ENCODE data around the gene ARL1.
"Not testable (repeated sequence)": the region's sequence is repeated elsewhere in the genome, so short reads cannot be mapped to it uniquely, and the experiment has no call there.

DNA sequence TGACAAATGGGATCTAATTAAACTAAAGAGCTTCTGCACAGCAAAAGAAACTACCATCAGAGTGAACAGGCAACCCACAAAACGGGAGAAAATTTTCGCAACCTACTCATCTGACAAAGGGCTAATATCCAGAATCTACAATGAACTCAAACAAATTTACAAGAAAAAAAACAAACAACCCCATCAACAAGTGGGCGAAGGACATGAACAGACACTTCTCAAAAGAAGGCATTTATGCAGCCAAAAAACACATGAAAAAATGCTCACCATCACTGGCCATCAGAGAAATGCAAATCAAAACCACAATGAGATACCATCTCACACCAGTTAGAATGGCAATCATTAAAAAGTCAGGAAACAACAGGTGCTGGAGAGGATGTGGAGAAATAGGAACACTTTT lies 16.4 kb downstream of the ARL1 start:
- TF ChIP-seq, protein P1, sequence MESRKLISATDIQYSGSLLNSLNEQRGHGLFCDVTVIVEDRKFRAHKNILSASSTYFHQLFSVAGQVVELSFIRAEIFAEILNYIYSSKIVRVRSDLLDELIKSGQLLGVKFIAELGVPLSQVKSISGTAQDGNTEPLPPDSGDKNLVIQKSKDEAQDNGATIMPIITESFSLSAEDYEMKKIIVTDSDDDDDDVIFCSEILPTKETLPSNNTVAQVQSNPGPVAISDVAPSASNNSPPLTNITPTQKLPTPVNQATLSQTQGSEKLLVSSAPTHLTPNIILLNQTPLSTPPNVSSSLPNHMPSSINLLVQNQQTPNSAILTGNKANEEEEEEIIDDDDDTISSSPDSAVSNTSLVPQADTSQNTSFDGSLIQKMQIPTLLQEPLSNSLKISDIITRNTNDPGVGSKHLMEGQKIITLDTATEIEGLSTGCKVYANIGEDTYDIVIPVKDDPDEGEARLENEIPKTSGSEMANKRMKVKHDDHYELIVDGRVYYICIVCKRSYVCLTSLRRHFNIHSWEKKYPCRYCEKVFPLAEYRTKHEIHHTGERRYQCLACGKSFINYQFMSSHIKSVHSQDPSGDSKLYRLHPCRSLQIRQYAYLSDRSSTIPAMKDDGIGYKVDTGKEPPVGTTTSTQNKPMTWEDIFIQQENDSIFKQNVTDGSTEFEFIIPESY (IDR thresholded peaks at IDR 0.05; ENCODE audit: extremely low read depth, insufficient replicate concordance, low read length): not testable (repeated sequence)
- not testable (repeated sequence) for TF ChIP-seq CEBPB (IDR thresholded peaks at IDR 0.05; ENCODE audit: low read depth)
- TF ChIP-seq, protein P2, sequence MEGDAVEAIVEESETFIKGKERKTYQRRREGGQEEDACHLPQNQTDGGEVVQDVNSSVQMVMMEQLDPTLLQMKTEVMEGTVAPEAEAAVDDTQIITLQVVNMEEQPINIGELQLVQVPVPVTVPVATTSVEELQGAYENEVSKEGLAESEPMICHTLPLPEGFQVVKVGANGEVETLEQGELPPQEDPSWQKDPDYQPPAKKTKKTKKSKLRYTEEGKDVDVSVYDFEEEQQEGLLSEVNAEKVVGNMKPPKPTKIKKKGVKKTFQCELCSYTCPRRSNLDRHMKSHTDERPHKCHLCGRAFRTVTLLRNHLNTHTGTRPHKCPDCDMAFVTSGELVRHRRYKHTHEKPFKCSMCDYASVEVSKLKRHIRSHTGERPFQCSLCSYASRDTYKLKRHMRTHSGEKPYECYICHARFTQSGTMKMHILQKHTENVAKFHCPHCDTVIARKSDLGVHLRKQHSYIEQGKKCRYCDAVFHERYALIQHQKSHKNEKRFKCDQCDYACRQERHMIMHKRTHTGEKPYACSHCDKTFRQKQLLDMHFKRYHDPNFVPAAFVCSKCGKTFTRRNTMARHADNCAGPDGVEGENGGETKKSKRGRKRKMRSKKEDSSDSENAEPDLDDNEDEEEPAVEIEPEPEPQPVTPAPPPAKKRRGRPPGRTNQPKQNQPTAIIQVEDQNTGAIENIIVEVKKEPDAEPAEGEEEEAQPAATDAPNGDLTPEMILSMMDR (IDR thresholded peaks at IDR 0.05 in 2 of 3, conservative IDR thresholded peaks at IDR 0.05 in 1 of 3; ENCODE audit: borderline replicate concordance in 1 of 3, insufficient read depth in 1 of 3, low read depth in 2 of 3, low read length in 2 of 3): not testable (repeated sequence)
- TF ChIP-seq, protein P3, sequence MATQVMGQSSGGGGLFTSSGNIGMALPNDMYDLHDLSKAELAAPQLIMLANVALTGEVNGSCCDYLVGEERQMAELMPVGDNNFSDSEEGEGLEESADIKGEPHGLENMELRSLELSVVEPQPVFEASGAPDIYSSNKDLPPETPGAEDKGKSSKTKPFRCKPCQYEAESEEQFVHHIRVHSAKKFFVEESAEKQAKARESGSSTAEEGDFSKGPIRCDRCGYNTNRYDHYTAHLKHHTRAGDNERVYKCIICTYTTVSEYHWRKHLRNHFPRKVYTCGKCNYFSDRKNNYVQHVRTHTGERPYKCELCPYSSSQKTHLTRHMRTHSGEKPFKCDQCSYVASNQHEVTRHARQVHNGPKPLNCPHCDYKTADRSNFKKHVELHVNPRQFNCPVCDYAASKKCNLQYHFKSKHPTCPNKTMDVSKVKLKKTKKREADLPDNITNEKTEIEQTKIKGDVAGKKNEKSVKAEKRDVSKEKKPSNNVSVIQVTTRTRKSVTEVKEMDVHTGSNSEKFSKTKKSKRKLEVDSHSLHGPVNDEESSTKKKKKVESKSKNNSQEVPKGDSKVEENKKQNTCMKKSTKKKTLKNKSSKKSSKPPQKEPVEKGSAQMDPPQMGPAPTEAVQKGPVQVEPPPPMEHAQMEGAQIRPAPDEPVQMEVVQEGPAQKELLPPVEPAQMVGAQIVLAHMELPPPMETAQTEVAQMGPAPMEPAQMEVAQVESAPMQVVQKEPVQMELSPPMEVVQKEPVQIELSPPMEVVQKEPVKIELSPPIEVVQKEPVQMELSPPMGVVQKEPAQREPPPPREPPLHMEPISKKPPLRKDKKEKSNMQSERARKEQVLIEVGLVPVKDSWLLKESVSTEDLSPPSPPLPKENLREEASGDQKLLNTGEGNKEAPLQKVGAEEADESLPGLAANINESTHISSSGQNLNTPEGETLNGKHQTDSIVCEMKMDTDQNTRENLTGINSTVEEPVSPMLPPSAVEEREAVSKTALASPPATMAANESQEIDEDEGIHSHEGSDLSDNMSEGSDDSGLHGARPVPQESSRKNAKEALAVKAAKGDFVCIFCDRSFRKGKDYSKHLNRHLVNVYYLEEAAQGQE (IDR thresholded peaks at IDR 0.05; ENCODE audit: low read depth): not testable (repeated sequence)
- TF ChIP-seq, protein P4, sequence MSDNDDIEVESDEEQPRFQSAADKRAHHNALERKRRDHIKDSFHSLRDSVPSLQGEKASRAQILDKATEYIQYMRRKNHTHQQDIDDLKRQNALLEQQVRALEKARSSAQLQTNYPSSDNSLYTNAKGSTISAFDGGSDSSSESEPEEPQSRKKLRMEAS (IDR thresholded peaks at IDR 0.05): not testable (repeated sequence)
